ENCODE results near the gene MACROD1. TPM values are rescaled to one million over a fixed set of nuclear protein-coding genes. Genes with fewer than 3 reads are reported as not detected.
A peak's percentile ranks its signal among the peaks of the same experiment; 100 is the strongest.

The MACROD1 gene
- total RNA-seq, 1 experiment from 2014 or later: 4.7 TPM

- DNase-seq (ENCODE audit: low spot score): no peak
Observed at GRCh38 chr11:64113462-64113780, 52.5 kb downstream of the MACROD1 start.

- DNase-seq (ENCODE audit: low spot score): no peak
Observed at GRCh38 chr11:64112771-64113461, 53.0 kb downstream of the MACROD1 start.

- DNase-seq (ENCODE audit: low spot score): no peak
Observed at GRCh38 chr11:64110465-64111375, 55.2 kb downstream of the MACROD1 start.

- no peak for DNase-seq (ENCODE audit: low spot score)
Observed at GRCh38 chr11:64109332-64109731, 56.6 kb downstream of the MACROD1 start.

GRCh38 chr11:64107303-64107702, 58.6 kb downstream of the MACROD1 start:
- no peak for DNase-seq (ENCODE audit: low spot score)

GRCh38 chr11:64104632-64105031, 61.3 kb downstream of the MACROD1 start:
- no peak for DNase-seq (ENCODE audit: low spot score)

- DNase-seq (ENCODE audit: low spot score): no peak
Observed at GRCh38 chr11:64103277-64103985, 62.5 kb downstream of the MACROD1 start.

GRCh38 chr11:64102005-64102738, 63.7 kb downstream of the MACROD1 start:
- DNase-seq (ENCODE audit: low spot score): no peak

- no peak for DNase-seq (ENCODE audit: low spot score)
Observed at GRCh38 chr11:64101461-64101860, 64.5 kb downstream of the MACROD1 start.

- DNase-seq (ENCODE audit: low spot score): no peak
Observed at GRCh38 chr11:64100782-64101353, 65.0 kb downstream of the MACROD1 start.

- DNase-seq (ENCODE audit: low spot score): no peak
Observed at GRCh38 chr11:64100360-64100759, 65.6 kb downstream of the MACROD1 start.

- DNase-seq (ENCODE audit: low spot score): no peak
Observed at GRCh38 chr11:64099436-64099835, 66.5 kb downstream of the MACROD1 start.

GRCh38 chr11:64098318-64098831, 67.5 kb downstream of the MACROD1 start:
- DNase-seq (ENCODE audit: low spot score): no peak

GRCh38 chr11:64097468-64098317, 68.2 kb downstream of the MACROD1 start:
- DNase-seq (ENCODE audit: low spot score): no peak

- no peak for DNase-seq (ENCODE audit: low spot score)
Observed at GRCh38 chr11:64096835-64097234, 69.1 kb downstream of the MACROD1 start.

- DNase-seq (ENCODE audit: low spot score): no peak
Observed at GRCh38 chr11:64095949-64096348, 70.0 kb downstream of the MACROD1 start.

GRCh38 chr11:64095273-64095817, 70.6 kb downstream of the MACROD1 start:
- DNase-seq (ENCODE audit: low spot score): no peak

GRCh38 chr11:64094463-64095260, 71.3 kb downstream of the MACROD1 start:
- peak; percentile 96 for DNase-seq (ENCODE audit: low spot score)
